MCF 10A (cell line): ENCODE data around the gene FOXA2. TPM values are rescaled to one million over a fixed set of nuclear protein-coding genes. Genes with fewer than 3 reads are reported as not detected.

Source experiments
- BruUV-seq: library from RNA; stranded (reverse); fragments of 400-500 nt; replicated peaks from 2 replicates; lab custom pipeline; 2021; lab: Mats Ljungman, UMichigan
- CTCF ChIA-PET: fragments of 300-600 bp; sonication (Branson Sonifier 250); formaldehyde crosslinking; extraction: SDS; loops from one replicate; lab custom pipeline; 2021; ENCODE audit warnings: antibody characterized with exemption, inconsistent platforms; lab: Yijun Ruan, JAX
- POLR2A ChIA-PET: fragments of 300-600, 350-650 bp; sonication (Branson Sonifier 250); formaldehyde crosslinking; extraction: SDS; loops from one replicate; lab custom pipeline; 2020; ENCODE audit warnings: antibody characterized with exemption, inconsistent platforms; lab: Yijun Ruan, JAX
- DNase-seq: peaks from one replicate; pipeline ENCODE4 v3.0.0-alpha.2; 2018; ENCODE audit not compliant: unreplicated experiment
- H3K27ac Mint-ChIP-seq: one replicate; pipeline ENCODE4 v1.8.0; 2022; ENCODE audit warnings: mild to moderate bottlenecking, low read depth, mixed read lengths; ENCODE audit not compliant: unreplicated experiment
- H3K27me3 Mint-ChIP-seq: one replicate; pipeline ENCODE4 v1.8.0; 2022; ENCODE audit warnings: mixed read lengths; ENCODE audit not compliant: insufficient read depth, unreplicated experiment
- H3K36me3 Mint-ChIP-seq: one replicate; pipeline ENCODE4 v1.8.0; 2022; ENCODE audit warnings: mild to moderate bottlenecking, moderate library complexity, mixed read lengths; ENCODE audit not compliant: insufficient read depth, unreplicated experiment
- H3K4me1 Mint-ChIP-seq: one replicate; pipeline ENCODE4 v1.8.0; 2022; ENCODE audit warnings: mixed read lengths; ENCODE audit not compliant: insufficient read depth, unreplicated experiment
- H3K4me3 Mint-ChIP-seq: one replicate; pipeline ENCODE4 v1.8.0; 2022; ENCODE audit warnings: mild to moderate bottlenecking, moderate library complexity, mixed read lengths; ENCODE audit not compliant: unreplicated experiment
- H3K9me3 Mint-ChIP-seq: one replicate; pipeline ENCODE4 v1.8.0; 2022; ENCODE audit warnings: mixed read lengths; ENCODE audit not compliant: unreplicated experiment
- intact Hi-C: fragments of 100-400 bp; cut with micrococcal nuclease; formaldehyde crosslinking; loops from 2 replicates; pipeline ENCODE4 v1.14.1; 2022
- total RNA-seq: library from RNA; stranded (reverse); gene quantifications from 2 replicates; pipeline ENCODE4 v1.2.3, GENCODE V29; 2022
- TF ChIP-seq, protein P1 (sequence below): fragments of 200-600 bp; IDR thresholded peaks from one replicate; pipeline ENCODE4 v1.8.0; 2022; ENCODE audit warnings: antibody characterized with exemption, mild to moderate bottlenecking; ENCODE audit not compliant: unreplicated experiment

FOXA2 gene
- total RNA-seq, 1 experiment from 2014 or later: 1.1 TPM

DNA sequence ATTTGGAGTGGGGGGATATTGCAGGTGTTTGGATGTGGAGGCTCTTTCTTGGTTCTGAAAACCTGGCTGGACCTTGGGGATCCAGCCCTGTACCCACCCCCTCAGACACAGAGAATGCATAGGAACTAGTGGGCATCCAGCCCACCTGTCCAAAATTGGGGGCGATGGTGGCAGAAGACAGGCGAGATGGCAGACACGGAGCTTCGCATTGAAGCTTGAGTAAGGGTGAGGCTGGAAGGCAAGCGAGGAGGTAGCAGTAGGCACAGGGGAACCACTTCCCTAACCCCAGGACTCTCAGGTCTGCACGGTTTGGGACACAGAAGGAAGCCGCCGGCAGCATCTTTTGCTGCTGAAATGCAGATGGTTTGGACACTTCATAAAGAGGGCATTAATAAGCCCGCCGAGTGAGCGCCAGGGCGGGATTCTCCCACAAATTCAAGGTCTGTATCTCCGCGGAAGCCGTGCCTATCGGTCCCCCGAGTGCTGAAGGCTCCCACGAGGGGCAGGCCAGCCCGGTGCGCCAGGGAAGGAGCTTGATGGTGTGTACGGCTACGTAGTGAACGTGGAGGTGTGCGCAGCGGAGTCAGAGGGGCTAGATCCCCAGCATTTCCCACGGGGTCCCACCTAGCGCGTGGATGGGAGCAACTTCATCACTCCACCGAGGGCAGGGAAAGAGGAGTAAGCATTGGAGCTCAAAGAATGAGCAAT is 1.6 kb upstream of the FOXA2 start:
- no peaks in the 10 kb centered on the region for H3K36me3 Mint-ChIP-seq
- intact Hi-C loops: loop anchor here (1.0 to 2.0 kb wide), 5 partner anchors 99 to 252 kb away; no protein-coding TSS in a partner anchor
- H3K9me3 Mint-ChIP-seq: no peaks in the 10 kb centered on the region
- ChIA-PET CTCF (interaction anchor here (0.6 to 2.7 kb wide), 34 partner anchors 8 to 847 kb away, joined by 3 to 81 read pairs (median 6); no protein-coding TSS in a partner anchor), POLR2A (interaction anchor here (0.6 to 1.0 kb wide), 3 partner anchors 246 to 662 kb away, joined by 3 to 5 read pairs (median 3); no protein-coding TSS in a partner anchor)
- DNase-seq: no peak
- H3K27me3 Mint-ChIP-seq: peaks cover 18% of the 10 kb centered on the region
- H3K4me1 Mint-ChIP-seq: no peaks in the 10 kb centered on the region
- peak overlapping the region; percentile 68 for H3K4me3 Mint-ChIP-seq
- TF ChIP-seq, protein P1, sequence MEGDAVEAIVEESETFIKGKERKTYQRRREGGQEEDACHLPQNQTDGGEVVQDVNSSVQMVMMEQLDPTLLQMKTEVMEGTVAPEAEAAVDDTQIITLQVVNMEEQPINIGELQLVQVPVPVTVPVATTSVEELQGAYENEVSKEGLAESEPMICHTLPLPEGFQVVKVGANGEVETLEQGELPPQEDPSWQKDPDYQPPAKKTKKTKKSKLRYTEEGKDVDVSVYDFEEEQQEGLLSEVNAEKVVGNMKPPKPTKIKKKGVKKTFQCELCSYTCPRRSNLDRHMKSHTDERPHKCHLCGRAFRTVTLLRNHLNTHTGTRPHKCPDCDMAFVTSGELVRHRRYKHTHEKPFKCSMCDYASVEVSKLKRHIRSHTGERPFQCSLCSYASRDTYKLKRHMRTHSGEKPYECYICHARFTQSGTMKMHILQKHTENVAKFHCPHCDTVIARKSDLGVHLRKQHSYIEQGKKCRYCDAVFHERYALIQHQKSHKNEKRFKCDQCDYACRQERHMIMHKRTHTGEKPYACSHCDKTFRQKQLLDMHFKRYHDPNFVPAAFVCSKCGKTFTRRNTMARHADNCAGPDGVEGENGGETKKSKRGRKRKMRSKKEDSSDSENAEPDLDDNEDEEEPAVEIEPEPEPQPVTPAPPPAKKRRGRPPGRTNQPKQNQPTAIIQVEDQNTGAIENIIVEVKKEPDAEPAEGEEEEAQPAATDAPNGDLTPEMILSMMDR: no peak
- no TSS peak for BruUV-seq
- H3K27ac Mint-ChIP-seq: no peak overlapping the region

DNA sequence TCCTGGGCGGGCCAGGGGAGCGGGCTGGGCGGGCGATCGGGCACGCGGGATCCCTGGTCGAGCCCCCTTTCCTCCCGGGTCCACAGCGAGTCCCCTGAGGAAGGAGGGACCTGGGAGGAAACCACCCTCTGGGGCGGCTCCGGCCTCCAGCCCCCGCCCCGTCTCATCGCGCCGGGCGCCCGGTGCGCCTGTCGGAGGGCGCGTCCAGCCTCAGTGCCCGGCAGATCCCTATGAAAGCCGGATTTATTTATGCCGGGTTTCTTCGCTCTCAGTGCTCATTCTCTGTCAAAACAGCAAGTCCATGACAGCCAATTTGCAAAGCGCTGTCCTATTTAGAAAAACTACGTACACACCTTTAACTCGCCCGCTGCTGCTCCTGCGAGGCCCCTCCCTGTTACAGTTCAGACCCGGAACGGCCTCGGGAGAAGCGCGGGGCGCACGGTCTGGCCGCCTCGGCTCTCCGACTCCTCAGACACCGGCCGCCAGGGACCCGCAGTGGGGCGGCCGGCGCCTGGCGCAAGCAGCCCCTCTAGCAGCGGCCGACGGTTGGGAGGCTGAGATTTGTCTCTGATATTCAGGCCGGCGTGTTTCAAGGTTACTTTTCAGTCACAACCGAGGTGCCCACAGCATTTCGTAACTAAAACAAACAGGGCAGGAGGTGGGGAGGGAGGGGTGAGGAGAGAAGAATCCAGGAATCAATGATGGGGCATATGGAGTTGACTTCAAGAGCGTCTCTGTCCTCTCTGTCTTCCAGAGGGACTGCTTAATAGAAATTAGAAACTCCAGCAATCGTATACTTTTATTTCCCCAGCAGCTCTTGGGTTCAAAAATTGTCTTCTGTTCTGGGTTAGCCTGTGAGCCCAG is 782 bp upstream of the FOXA2 start:
- Mint-ChIP-seq H3K4me3 (peak overlapping the region; percentile 68), H3K27me3 (peaks cover 18% of the 10 kb centered on the region), H3K9me3 (no peaks in the 10 kb centered on the region), H3K4me1 (no peaks in the 10 kb centered on the region), H3K27ac (no peak overlapping the region), H3K36me3 (no peaks in the 10 kb centered on the region)
- intact Hi-C loops: loop anchor here (1.0 to 2.0 kb wide), 2 partner anchors 132 to 194 kb away; no protein-coding TSS in a partner anchor
- ChIA-PET POLR2A (interaction anchor here (0.8 kb wide), 1 partner anchor 14 kb away, joined by 4 read pairs; no protein-coding TSS in a partner anchor), CTCF (interaction anchor here (0.6 to 2.7 kb wide), 11 partner anchors 11 to 258 kb away, joined by 3 to 81 read pairs (median 11); no protein-coding TSS in a partner anchor)
- no peak for DNase-seq
- no TSS peak for BruUV-seq
- TF ChIP-seq, protein P1: no peak

DNA sequence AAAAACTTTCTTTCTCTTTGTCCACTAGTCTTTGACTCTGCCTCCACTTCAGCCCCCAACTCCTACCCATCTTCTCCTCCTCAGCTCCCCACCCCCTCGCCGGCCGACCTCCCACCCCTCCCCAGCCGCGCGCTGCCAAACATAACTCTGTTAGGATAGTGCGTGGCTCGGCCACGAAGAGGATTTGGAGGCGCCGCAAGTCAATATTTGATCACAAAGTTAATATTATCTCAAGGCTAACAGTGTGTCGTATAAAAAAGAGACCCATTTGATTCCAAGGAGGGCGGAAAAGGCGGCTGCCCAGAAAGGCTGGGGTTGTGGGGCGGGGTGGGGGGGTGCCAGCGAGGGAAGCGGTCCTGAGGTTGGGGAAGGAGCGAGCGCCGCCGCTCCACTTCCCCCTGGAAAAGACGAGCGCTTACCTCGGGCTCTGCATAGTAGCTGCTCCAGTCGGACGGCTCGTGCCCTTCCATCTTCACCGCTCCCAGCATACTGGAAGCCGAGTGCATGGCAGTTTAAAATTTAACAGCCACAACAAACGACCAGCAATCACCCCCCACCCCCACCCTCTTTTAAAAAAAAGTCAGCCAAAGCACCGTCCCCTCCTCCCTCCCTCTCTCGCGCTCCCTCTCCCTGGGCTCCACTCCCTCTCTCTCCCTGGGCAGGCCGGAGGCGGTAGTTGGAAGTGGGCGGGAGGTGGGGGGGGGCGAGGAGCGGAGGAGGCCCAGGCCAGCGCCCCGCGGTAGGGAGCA is 425 bp downstream of the FOXA2 start:
- intact Hi-C loops: loop anchor here (1.0 to 2.0 kb wide), 2 partner anchors 131 to 193 kb away; no protein-coding TSS in a partner anchor
- CTCF ChIA-PET: no interaction called here
- H3K27me3 Mint-ChIP-seq: peaks cover 6% of the 10 kb centered on the region
- peak overlapping the region; percentile 70 for H3K4me3 Mint-ChIP-seq
- H3K36me3 Mint-ChIP-seq: no peaks in the 10 kb centered on the region
- H3K27ac Mint-ChIP-seq: peak overlapping the region; percentile 19
- no peaks in the 10 kb centered on the region for H3K9me3 Mint-ChIP-seq
- peak; percentile 26 for DNase-seq
- H3K4me1 Mint-ChIP-seq: no peaks in the 10 kb centered on the region
- no TSS peak for BruUV-seq
- POLR2A ChIA-PET: interaction anchor here (0.7 to 0.8 kb wide), 2 partner anchors 11 to 12 kb away, joined by 4 read pairs; no protein-coding TSS in a partner anchor
- TF ChIP-seq, protein P1: no peak
